Skeletal muscle tissue (tissue), 4 donors: Measurements from ENCODE around the gene SUSD6. TPM values are rescaled to one million over a fixed set of nuclear protein-coding genes. Genes with fewer than 3 reads are reported as not detected.
"Not testable (repeated sequence)": the region's sequence is repeated elsewhere in the genome, so short reads cannot be mapped to it uniquely, and the experiment has no call there.

Source experiments
- H3K27ac ChIP-seq: one replicate; pipeline ENCODE4 v1.7.0; 2013; ENCODE audit warnings: mild to moderate bottlenecking, low read depth, low read length, inconsistent platforms
- H3K27me3 ChIP-seq, 3 donors: one replicate each; pipeline ENCODE4 v1.7.0; 2013; ENCODE audit warnings: low read length in 3 of 3; ENCODE audit not compliant: control insufficient read depth in 3 of 3, insufficient read depth in 3 of 3
- H3K36me3 ChIP-seq, 3 donors: one replicate each; pipeline ENCODE4 v1.7.0; 2013; ENCODE audit warnings: low read length in 3 of 3; ENCODE audit not compliant: control insufficient read depth in 3 of 3, insufficient read depth in 3 of 3
- H3K4me1 ChIP-seq, 3 donors: one replicate each; pipeline ENCODE4 v1.7.0; 2013; ENCODE audit warnings: low read length in 3 of 3, mild to moderate bottlenecking in 3 of 3; ENCODE audit not compliant: control insufficient read depth in 3 of 3, insufficient read depth in 3 of 3
- H3K4me3 ChIP-seq, 3 donors: one replicate each; pipeline ENCODE4 v1.7.0; 2013; ENCODE audit warnings: low read length in 3 of 3
- H3K9ac ChIP-seq, 3 donors: one replicate each; pipeline ENCODE4 v1.7.0; 2013; ENCODE audit warnings: low read length in 3 of 3, mild to moderate bottlenecking in 3 of 3, moderate library complexity in 2 of 3, low read depth in 1 of 3
- H3K9me3 ChIP-seq, 3 donors: one replicate each; pipeline ENCODE4 v1.7.0; 2013; ENCODE audit warnings: low read length in 3 of 3; ENCODE audit not compliant: control insufficient read depth in 3 of 3
- total RNA-seq: library from RNA; depleted of rRNA; stranded (reverse); fragments of >200 nt; gene quantifications from one replicate; pipeline ENCODE4 v1.2.3, GENCODE V29; 2014
- donor health status: Osteomylitis.

The SUSD6 gene
- total RNA-seq, 1 donor from 2014 or later, result 10.4 TPM

DNA sequence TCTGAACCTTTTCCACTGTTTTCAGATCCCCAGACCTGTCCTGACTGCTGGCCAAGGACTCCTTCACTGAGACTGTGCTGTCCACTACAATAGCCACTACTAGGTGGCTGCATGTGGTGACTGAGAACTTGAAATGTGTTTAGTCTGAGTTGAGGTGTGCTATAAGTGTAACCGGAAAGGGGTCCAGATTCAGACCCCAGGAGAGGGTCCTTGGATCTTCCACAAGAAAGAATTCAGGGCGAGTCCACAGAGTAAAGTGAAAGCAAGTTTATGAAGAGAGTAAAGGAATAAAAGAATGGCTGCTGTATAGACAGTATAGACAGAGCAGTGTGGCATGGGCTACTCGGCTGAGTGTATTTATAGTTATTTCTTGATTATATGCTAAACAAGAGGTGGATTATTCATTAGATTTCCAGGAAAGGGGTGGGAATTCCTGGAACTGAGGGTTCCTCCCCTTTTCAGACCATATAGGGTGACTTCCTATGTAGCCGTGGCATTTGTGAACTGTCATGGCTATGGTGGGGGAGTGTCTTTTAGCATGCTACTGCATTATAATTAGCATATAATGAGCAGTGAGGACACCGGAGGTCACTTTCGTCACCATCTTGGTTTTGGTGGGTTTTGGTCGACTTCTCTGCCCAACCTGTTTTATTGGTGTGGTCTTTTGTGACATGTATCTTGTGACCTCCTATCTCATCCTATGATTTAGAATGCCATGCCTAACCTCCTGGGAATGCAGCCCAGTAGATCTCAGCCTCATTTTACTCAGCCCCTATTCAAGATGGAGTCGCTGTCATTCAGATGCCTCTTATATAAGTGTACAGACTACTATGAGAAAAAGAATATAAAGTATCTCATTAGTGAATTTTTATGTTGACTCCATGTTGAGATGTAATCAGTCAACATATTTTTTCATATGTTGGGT lies 85.5 kb downstream of the SUSD6 start:
- Histone ChIP-seq H3K9me3 (no peaks in the 10 kb centered on the region), H3K36me3 (no peaks in the 10 kb centered on the region), H3K9ac (no peak overlapping the region), H3K4me3 (no peak overlapping the region), H3K27me3 (no peaks in the 10 kb centered on the region), H3K4me1 (peaks cover 50 to 55% (median 54%) of the 10 kb centered on the region in 3 donors), H3K27ac (peak overlapping the region; percentile 32)

DNA sequence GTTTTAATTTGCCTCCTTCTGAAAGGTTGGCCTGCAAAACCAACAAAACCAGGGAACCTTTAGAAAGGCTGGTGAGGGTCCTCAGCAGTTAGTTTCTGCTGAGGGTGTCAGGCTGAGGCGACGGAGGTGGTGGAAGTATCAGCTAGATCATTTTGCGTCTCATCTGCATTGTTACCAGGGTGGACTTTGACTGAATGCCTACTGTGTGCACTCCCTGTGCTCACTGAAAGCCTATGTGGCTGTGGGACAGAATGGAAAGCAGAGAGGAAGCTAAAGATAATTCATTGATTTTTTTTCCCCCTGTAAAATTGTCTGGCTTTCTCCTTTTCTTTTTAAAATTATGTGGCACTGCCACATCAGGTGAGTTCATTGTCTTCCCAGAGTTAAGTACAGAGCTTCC lies 87.2 kb downstream of the SUSD6 start:
- Histone ChIP-seq H3K27ac (no peak overlapping the region), H3K9ac (no peak overlapping the region), H3K36me3 (peaks cover 0 to 3% (median under 1%) of the 10 kb centered on the region in 3 donors), H3K27me3 (no peaks in the 10 kb centered on the region), H3K9me3 (no peaks in the 10 kb centered on the region), H3K4me3 (no peak overlapping the region), H3K4me1 (peaks cover 40 to 54% (median 49%) of the 10 kb centered on the region in 3 donors)

DNA sequence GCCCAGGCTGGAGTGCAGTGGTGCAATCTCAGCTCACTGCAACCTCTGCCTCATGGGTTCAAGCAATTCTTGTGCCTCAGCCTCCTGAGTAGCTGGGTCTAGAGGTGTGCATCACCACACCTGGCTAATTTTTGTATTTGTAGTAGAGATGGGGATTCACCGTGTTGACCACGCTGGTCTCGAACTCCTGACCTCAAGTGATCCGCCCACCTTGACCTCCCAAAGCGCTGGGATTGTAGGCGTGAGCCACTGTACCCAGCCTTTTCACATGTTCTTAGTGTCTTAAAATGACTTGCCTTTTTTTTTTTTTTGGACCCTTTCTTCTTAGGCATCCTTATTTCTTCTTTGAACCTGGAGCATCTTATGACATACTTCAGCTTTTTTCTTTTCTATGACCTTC lies 87.8 kb downstream of the SUSD6 start:
- H3K9ac ChIP-seq, H3K27me3 ChIP-seq, H3K9me3 ChIP-seq, H3K27ac ChIP-seq, H3K4me3 ChIP-seq: not testable (repeated sequence)
- Histone ChIP-seq H3K4me1 (peaks cover 36 to 52% (median 45%) of the 10 kb centered on the region in 3 donors), H3K36me3 (peaks cover under 1 to 10% (median 2%) of the 10 kb centered on the region in 3 donors)

DNA sequence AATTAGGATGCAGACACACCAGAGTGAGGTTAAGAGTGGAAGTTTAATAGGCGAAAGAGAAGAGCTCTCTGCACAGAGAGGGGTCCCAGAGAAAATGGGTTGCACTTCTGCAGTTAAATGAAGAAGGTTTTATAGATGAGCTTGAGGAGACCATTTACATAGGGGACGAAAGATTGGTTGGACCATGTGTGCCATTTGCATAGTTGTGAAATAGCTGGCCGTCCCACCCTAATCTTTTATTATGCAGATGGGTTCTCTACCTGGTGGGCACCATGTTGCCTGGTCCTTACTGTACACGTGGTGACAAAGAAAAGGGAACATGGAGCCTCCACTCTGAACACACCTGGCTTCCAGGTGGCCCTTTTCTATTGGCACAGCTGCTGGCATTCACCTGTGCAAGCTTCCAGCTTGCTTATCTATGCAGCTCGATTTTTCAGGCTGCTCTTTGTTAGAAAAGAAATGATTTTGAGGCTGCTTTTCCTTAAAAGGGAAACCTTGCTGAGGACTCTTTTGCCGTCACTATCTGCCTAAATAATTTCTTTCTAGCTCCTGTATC lies 88.4 kb downstream of the SUSD6 start:
- Histone ChIP-seq H3K27me3 (no peaks in the 10 kb centered on the region), H3K4me3 (no peak overlapping the region), H3K36me3 (peaks cover 6 to 16% (median 7%) of the 10 kb centered on the region in 3 donors), H3K9ac (no peak overlapping the region), H3K9me3 (no peaks in the 10 kb centered on the region), H3K27ac (no peak overlapping the region), H3K4me1 (peaks cover 33 to 50% (median 39%) of the 10 kb centered on the region in 3 donors)

DNA sequence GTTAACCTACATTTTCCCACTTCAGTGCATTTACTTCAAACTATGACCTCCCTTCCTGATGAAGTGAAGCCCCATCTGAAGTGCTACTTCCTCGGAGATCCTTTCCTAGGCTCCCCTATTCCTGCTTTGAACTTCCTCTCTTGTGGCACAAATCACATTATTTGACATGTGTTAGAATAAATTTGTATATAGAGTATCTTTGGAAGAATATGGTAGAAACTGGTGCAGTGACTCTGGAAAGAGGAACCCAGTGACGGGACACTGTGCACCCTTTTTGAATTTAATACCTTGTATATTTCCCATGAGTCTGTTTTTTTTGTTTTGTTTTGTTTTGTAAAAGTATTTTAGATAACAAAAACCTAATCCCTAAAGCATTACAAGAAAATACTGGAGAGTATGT lies 89.2 kb downstream of the SUSD6 start:
- Histone ChIP-seq H3K36me3 (peaks cover 6 to 16% (median 9%) of the 10 kb centered on the region in 3 donors), H3K27me3 (no peaks in the 10 kb centered on the region), H3K9ac (no peak overlapping the region), H3K9me3 (no peaks in the 10 kb centered on the region), H3K27ac (no peak overlapping the region), H3K4me1 (peaks cover 25 to 42% (median 35%) of the 10 kb centered on the region in 3 donors), H3K4me3 (no peak overlapping the region)

DNA sequence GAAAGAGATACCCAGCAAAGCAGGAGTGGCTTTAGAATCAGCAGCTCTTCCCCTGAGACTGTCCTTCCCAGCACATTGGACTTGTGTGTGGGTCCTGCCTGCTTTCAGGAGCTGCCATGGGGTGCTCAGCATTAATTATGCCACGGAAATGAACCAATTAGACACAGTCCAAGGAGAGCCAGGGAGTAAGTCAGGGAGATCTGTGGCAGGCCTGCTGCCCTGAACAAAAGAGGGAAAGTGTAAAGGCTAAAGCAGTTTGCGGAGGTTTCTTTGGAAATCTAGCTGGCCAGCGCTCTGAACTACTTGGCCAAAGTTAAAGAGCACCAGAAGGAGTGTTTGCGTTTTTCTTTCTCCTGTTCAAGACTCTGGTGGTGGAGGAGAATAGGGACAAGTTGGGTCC lies 89.9 kb downstream of the SUSD6 start:
- no peak overlapping the region for H3K4me3 ChIP-seq
- no peak overlapping the region for H3K9ac ChIP-seq
- H3K27ac ChIP-seq, result no peak overlapping the region
- H3K4me1 ChIP-seq, result peaks cover 20 to 36% (median 28%) of the 10 kb centered on the region in 3 donors
- no peaks in the 10 kb centered on the region for H3K27me3 ChIP-seq
- H3K36me3 ChIP-seq, result peaks cover 10 to 17% (median 11%) of the 10 kb centered on the region in 3 donors
- H3K9me3 ChIP-seq, result no peaks in the 10 kb centered on the region

DNA sequence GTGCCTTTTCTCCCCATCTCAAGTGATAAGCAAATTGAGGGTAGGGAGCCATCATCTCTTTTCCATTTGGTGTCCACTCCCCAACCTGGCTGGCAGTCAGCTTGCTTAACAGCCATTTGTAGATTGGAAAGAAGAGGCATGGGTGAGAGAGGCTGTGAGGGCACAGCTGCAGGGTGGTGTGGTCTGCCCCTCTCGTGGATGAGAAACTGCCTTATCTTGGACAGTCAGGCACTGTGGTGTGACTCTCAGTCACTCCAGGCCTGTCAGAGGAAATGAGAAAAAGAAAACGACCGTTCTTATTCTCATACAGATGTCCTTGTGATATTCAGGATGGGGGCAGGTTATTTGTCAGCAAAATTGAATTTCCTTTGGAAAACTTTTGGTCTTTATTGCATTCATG lies 90.5 kb downstream of the SUSD6 start:
- Histone ChIP-seq H3K4me1 (peaks cover 14 to 31% (median 23%) of the 10 kb centered on the region in 3 donors), H3K9me3 (no peaks in the 10 kb centered on the region), H3K27ac (no peak overlapping the region), H3K4me3 (no peak overlapping the region), H3K27me3 (no peaks in the 10 kb centered on the region), H3K9ac (no peak overlapping the region), H3K36me3 (peaks cover 14 to 23% (median 15%) of the 10 kb centered on the region in 3 donors)

DNA sequence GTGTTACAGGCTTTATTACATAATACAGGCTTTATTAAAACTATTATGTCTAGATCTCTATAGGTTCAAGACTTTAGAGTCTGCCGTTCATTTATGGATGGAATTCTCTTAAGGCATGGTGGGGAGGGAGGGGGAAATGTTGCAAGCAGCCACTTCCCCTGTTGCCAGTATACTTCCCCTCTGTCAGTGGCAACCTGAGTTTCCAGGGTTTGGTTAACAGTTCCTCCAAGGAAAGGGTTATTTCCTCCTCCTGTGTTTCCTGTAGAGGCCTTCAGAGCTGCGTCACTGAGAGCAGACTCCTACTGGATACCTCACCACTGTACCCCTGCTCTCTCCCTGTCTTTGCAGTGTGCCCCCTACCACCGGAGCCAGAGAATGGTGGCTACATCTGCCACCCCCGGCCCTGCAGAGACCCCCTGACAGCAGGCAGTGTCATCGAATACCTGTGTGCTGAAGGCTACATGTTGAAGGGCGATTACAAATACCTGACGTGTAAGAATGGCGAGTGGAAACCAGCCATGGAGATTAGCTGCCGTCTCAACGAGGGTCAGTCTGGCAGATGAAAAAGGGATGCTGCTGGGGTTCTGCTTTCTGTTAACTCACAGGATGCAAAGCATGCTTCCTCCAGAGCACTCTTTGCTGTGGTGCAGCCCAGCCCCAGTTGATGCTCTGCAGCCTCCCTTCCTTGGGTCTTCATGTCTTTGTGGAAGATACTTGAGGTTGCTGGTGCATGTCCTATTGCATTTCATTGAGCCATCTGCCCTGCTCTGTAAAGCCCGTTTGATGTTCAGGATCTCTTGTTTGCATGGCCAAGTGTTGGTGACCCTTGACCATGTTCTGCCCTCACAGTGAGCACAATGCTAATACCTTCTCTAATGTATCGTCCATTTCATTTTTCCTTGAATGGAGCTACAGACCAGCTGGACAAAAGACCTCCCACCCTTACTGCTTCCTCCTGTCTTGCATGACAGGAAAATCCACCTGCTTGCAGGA lies 91.9 kb downstream of the SUSD6 start:
- Histone ChIP-seq H3K27ac (peak overlapping the region; percentile 42), H3K4me3 (no peak overlapping the region), H3K9ac (no peak overlapping the region), H3K27me3 (no peaks in the 10 kb centered on the region), H3K4me1 (peaks cover 12 to 28% (median 17%) of the 10 kb centered on the region in 3 donors), H3K9me3 (no peaks in the 10 kb centered on the region), H3K36me3 (peaks cover 14 to 26% (median 15%) of the 10 kb centered on the region in 3 donors)

DNA sequence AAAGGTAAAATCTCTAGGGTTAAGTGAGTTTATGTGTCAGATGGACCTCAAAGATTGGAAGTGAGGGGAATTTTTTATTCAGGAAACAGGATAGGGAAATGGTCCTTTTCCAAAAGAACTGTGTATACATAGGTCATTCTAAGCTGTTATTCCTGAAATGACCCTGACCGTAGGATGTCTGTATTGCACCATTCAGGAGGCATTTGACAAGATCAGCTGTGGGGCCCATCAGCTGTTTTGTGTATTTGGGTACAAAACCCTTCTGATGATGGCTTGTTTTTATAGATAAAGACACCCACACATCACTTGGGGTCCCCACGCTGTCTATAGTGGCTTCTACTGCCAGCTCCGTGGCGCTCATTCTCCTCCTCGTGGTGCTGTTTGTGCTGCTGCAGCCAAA lies 92.9 kb downstream of the SUSD6 start:
- Histone ChIP-seq H3K9ac (no peak overlapping the region), H3K36me3 (peaks cover 23 to 31% (median 23%) of the 10 kb centered on the region in 3 donors), H3K9me3 (no peaks in the 10 kb centered on the region), H3K27me3 (no peaks in the 10 kb centered on the region), H3K4me3 (no peak overlapping the region), H3K4me1 (peaks cover 12 to 25% (median 17%) of the 10 kb centered on the region in 3 donors), H3K27ac (no peak overlapping the region)
